ENCODE results near the gene EEPD1. TPM values are rescaled to one million over a fixed set of nuclear protein-coding genes. Genes with fewer than 3 reads are reported as not detected.
"Not testable (repeated sequence)": the region's sequence is repeated elsewhere in the genome, so short reads cannot be mapped to it uniquely, and the experiment has no call there.

The EEPD1 gene
- total RNA-seq, 4 donors from 2014 or later = 12.4 to 36.2 (median 20.4) TPM

GRCh38 chr7:36315309-36315944, 162.4 kb downstream of the EEPD1 start:
- Histone ChIP-seq H3K4me3 (no peak overlapping the region), H3K4me1 (peaks cover 0 to 10% (median 0%) of the 10 kb centered on the region in 3 donors), H3K27ac (no peak overlapping the region), H3K36me3 (no peaks in the 10 kb centered on the region), H3K27me3 (no peaks in the 10 kb centered on the region), H3K9me3 (no peaks in the 10 kb centered on the region)
- TF ChIP-seq POLR2AphosphoS5 (IDR thresholded peaks at IDR 0.05) (no peak), POLR2A (IDR thresholded peaks at IDR 0.05) (no peak), EP300 (IDR thresholded peaks at IDR 0.05) (no peak)
- TF ChIP-seq, protein P1, sequence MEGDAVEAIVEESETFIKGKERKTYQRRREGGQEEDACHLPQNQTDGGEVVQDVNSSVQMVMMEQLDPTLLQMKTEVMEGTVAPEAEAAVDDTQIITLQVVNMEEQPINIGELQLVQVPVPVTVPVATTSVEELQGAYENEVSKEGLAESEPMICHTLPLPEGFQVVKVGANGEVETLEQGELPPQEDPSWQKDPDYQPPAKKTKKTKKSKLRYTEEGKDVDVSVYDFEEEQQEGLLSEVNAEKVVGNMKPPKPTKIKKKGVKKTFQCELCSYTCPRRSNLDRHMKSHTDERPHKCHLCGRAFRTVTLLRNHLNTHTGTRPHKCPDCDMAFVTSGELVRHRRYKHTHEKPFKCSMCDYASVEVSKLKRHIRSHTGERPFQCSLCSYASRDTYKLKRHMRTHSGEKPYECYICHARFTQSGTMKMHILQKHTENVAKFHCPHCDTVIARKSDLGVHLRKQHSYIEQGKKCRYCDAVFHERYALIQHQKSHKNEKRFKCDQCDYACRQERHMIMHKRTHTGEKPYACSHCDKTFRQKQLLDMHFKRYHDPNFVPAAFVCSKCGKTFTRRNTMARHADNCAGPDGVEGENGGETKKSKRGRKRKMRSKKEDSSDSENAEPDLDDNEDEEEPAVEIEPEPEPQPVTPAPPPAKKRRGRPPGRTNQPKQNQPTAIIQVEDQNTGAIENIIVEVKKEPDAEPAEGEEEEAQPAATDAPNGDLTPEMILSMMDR (IDR thresholded peaks at IDR 0.05) = no peak
- no peak for ATAC-seq
- WGBS, 2 donors (ENCODE audit: low coverage in 1 of 2) = 58 to 77% methylated on average over 5 to 6 of the region's 9 CpGs

DNA sequence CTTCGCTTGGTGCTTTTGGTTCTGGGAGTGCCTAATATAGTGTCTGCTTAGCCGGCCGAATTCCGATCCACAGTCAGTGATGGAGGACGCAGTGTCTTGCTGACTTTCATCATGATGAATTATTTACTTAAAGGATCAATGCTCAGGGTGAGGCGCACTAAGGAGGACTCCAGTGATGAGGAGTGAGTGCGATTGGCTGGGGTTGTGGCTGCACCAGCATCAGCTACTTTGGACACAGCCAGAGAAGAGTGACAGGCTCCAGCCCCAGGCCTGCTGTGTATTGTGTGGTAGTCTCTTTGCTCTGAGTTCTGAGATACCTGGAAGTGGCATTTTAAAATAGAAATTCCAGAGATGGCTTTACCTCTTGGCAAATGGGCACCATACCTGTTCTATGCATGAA, 163.3 kb downstream of the EEPD1 start:
- H3K27ac ChIP-seq = no peak overlapping the region
- peaks cover 0 to 10% (median 0%) of the 10 kb centered on the region in 3 donors for H3K4me1 ChIP-seq
- WGBS, 2 donors (ENCODE audit: low coverage in 1 of 2) = 90 to 98% methylated on average over 2 to 6 of the region's 7 CpGs
- H3K4me3 ChIP-seq = no peak overlapping the region
- H3K36me3 ChIP-seq = no peaks in the 10 kb centered on the region
- ATAC-seq = no peak
- no peaks in the 10 kb centered on the region for H3K9me3 ChIP-seq
- no peaks in the 10 kb centered on the region for H3K27me3 ChIP-seq
- TF ChIP-seq POLR2AphosphoS5 (IDR thresholded peaks at IDR 0.05) (no peak), POLR2A (IDR thresholded peaks at IDR 0.05) (no peak), EP300 (IDR thresholded peaks at IDR 0.05) (no peak)
- TF ChIP-seq, protein P1 (IDR thresholded peaks at IDR 0.05) = no peak

DNA sequence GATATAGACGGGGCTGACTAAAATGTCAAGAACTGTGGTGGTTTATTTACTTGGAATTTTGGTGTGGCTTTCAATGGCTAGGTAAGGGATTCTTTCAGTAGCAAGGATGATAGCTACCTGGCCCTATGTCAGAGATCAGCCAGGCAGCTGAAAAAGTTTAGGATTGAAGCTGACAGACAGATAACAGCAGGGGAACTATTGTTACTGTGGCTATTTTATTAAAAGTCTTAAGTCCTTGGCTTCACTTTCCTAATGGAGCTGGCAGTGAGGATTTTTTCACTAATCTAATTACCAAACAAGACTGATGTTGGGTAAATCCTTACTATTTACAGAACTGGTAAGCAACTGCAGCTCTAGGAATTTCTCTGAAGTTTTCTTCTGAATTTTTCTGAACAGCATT, 164.2 kb downstream of the EEPD1 start:
- TF ChIP-seq POLR2A (IDR thresholded peaks at IDR 0.05) (no peak), EP300 (IDR thresholded peaks at IDR 0.05) (no peak), POLR2AphosphoS5 (IDR thresholded peaks at IDR 0.05) (no peak)
- TF ChIP-seq, protein P1 (IDR thresholded peaks at IDR 0.05) = no peak
- ATAC-seq = no peak

GRCh38 chr7:36318116-36318515, 165.1 kb downstream of the EEPD1 start:
- no peak for TF ChIP-seq EP300 (IDR thresholded peaks at IDR 0.05)
- TF ChIP-seq, protein P1 (IDR thresholded peaks at IDR 0.05) = no peak
- no peak for TF ChIP-seq POLR2A (IDR thresholded peaks at IDR 0.05)
- TF ChIP-seq POLR2AphosphoS5 (IDR thresholded peaks at IDR 0.05) = no peak
- no peak overlapping the region for H3K27ac ChIP-seq
- H3K27me3 ChIP-seq = no peaks in the 10 kb centered on the region
- no peaks in the 10 kb centered on the region for H3K9me3 ChIP-seq
- no peak overlapping the region for H3K4me3 ChIP-seq
- H3K36me3 ChIP-seq = no peaks in the 10 kb centered on the region
- 86% methylated on average over 6 of the region's 8 CpGs; no CpG with 5 or more reads in 1 of the 2 donors for WGBS, 2 donors (ENCODE audit: low coverage in 1 of 2)
- ATAC-seq = no peak
- peaks cover 0 to 10% (median 0%) of the 10 kb centered on the region in 3 donors for H3K4me1 ChIP-seq

More for the DNA sequence above, 164.2 kb downstream of the EEPD1 start:
- H3K4me3 ChIP-seq = no peak overlapping the region
- 71 to 100% methylated on average over 1 of the region's 1 CpG for WGBS, 2 donors (ENCODE audit: low coverage in 1 of 2)
- H3K27me3 ChIP-seq = no peaks in the 10 kb centered on the region
- no peak overlapping the region for H3K27ac ChIP-seq
- H3K36me3 ChIP-seq = no peaks in the 10 kb centered on the region
- no peaks in the 10 kb centered on the region for H3K9me3 ChIP-seq
- H3K4me1 ChIP-seq = peaks cover 0 to 10% (median 0%) of the 10 kb centered on the region in 3 donors

DNA sequence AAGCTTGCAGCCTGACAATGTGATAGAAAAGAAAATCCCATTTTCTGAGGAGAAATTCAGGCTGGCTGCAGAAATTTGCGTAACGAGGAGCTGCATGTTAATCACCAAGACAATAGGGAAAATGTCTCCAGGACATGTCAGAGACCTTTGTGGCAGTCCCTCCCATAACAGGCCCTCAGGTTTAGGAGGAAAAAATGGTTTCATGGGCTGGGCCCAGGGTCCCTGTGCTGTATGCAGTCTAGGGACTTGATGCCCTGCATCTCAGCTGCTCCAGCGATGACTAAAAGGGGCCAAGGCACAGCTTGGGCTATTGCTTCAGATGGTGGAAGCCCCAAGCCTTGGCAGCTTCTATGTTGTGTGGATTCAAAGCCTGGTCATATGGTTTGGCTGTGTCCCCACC, 168.2 kb downstream of the EEPD1 start:
- not testable (repeated sequence) for H3K27ac ChIP-seq, ATAC-seq, H3K9me3 ChIP-seq, H3K4me3 ChIP-seq, H3K27me3 ChIP-seq, H3K36me3 ChIP-seq
- peaks cover 0 to 28% (median 0%) of the 10 kb centered on the region in 3 donors for H3K4me1 ChIP-seq
- WGBS, 2 donors (ENCODE audit: low coverage in 1 of 2) = 71 to 90% methylated on average over 2 of the region's 3 CpGs
